Spinal cord (tissue), 10 donors: ENCODE results near the gene CELSR1. TPM values are rescaled to one million over a fixed set of nuclear protein-coding genes. Genes with fewer than 3 reads are reported as not detected.

Experiments used
- DNase-seq, 6 donors: peaks; one replicate each; pipeline versions ENCODE4 v3.0.0 to v3.0.0-alpha.2; 2013 to 2015; ENCODE audit warnings: low spot score in 6 of 6, low read depth in 4 of 6
- H3K27ac ChIP-seq: one replicate; pipeline ENCODE4 v1.5.1; 2013; ENCODE audit warnings: low read depth, low read length, control low read depth
- H3K27me3 ChIP-seq: one replicate; pipeline ENCODE4 v1.6.1; 2013; ENCODE audit warnings: low read length; ENCODE audit not compliant: control insufficient read depth, insufficient read depth
- H3K36me3 ChIP-seq: one replicate; pipeline ENCODE4 v1.6.1; 2013; ENCODE audit warnings: low read length; ENCODE audit not compliant: control insufficient read depth, insufficient read depth
- H3K4me1 ChIP-seq: one replicate; pipeline ENCODE4 v1.6.1; 2013; ENCODE audit warnings: low read length; ENCODE audit not compliant: control insufficient read depth, insufficient read depth
- H3K4me3 ChIP-seq: one replicate; pipeline ENCODE4 v1.5.1; 2013; ENCODE audit warnings: low read depth, low read length, control low read depth
- H3K9me3 ChIP-seq: one replicate; pipeline ENCODE4 v1.6.1; 2013; ENCODE audit warnings: low read length; ENCODE audit not compliant: control insufficient read depth, insufficient read depth
- WGBS: methylation state at CpG from one replicate; pipeline ENCODE4 v1.1.5; 2013; ENCODE audit warnings: missing lambda C conversion rate; ENCODE audit not compliant: insufficient coverage; 5-methylcytosine and 5-hydroxymethylcytosine counted together
- polyA plus RNA-seq, 2 donors: library from polyadenylated mRNA; unstranded; fragments of 120-200 nt; gene quantifications; one replicate each; pipeline ENCODE4 v1.2.1, GENCODE V29; 2013; ENCODE audit not compliant: insufficient read length in 2 of 2
- total RNA-seq, 2 donors: library from RNA; depleted of rRNA in 1 of 2; stranded (reverse); fragments of 120-200 nt in 1 of 2; fragments of >200 nt in 1 of 2; gene quantifications; one replicate each; pipeline versions ENCODE4 v1.2.3 to v1.2.4, GENCODE V29; 2013 to 2014
- donor health status: healthy.

Gene CELSR1
- total and polyA plus RNA-seq, 4 donors, result 2.9 to 8.2 (median 6.6) TPM

GRCh38 chr22:46534901-46535630, 2.4 kb downstream of the CELSR1 start:
- DNase-seq, result no peak
- Histone ChIP-seq H3K27me3 (peaks cover 31% of the 10 kb centered on the region), H3K4me1 (peaks cover 42% of the 10 kb centered on the region), H3K9me3 (peaks cover 2% of the 10 kb centered on the region), H3K36me3 (peaks cover 26% of the 10 kb centered on the region), H3K27ac (no peak overlapping the region), H3K4me3 (no peak overlapping the region)
- 94% methylated on average over 45 of the region's 45 CpGs for WGBS

- WGBS, result 98% methylated on average over 30 of the region's 30 CpGs
- no peak for DNase-seq
- Histone ChIP-seq H3K36me3 (peaks cover 26% of the 10 kb centered on the region), H3K27ac (no peak overlapping the region), H3K4me1 (peaks cover 42% of the 10 kb centered on the region), H3K9me3 (peaks cover 2% of the 10 kb centered on the region), H3K27me3 (peaks cover 28% of the 10 kb centered on the region), H3K4me3 (no peak overlapping the region)
Observed at GRCh38 chr22:46534177-46534776, 3.1 kb downstream of the CELSR1 start.

- WGBS, result 75% methylated on average over 37 of the region's 41 CpGs
- Histone ChIP-seq H3K27ac (no peak overlapping the region), H3K4me3 (no peak overlapping the region), H3K9me3 (peaks cover 2% of the 10 kb centered on the region), H3K4me1 (peaks cover 32% of the 10 kb centered on the region), H3K36me3 (peaks cover 26% of the 10 kb centered on the region), H3K27me3 (peaks cover 18% of the 10 kb centered on the region)
- DNase-seq, result no peak
Observed at GRCh38 chr22:46533070-46533833, 4.2 kb downstream of the CELSR1 start.

- no peak overlapping the region for H3K4me3 ChIP-seq
- 38% methylated on average over 3 of the region's 3 CpGs for WGBS
- peaks cover 26% of the 10 kb centered on the region for H3K36me3 ChIP-seq
- DNase-seq, result no peak
- peaks cover 26% of the 10 kb centered on the region for H3K4me1 ChIP-seq
- H3K27ac ChIP-seq, result no peak overlapping the region
- peaks cover 12% of the 10 kb centered on the region for H3K27me3 ChIP-seq
- H3K9me3 ChIP-seq, result peaks cover 2% of the 10 kb centered on the region
Observed at GRCh38 chr22:46532416-46532815, 5.0 kb downstream of the CELSR1 start.

GRCh38 chr22:46531581-46532175, 5.7 kb downstream of the CELSR1 start:
- Histone ChIP-seq H3K27ac (no peak overlapping the region), H3K27me3 (peaks cover 12% of the 10 kb centered on the region), H3K36me3 (peaks cover 26% of the 10 kb centered on the region), H3K4me3 (no peak overlapping the region), H3K9me3 (peaks cover 2% of the 10 kb centered on the region), H3K4me1 (peaks cover 26% of the 10 kb centered on the region)
- WGBS, result 69% methylated on average over 8 of the region's 16 CpGs
- DNase-seq, result no peak

- Histone ChIP-seq H3K27ac (no peak overlapping the region), H3K9me3 (no peaks in the 10 kb centered on the region), H3K4me1 (peaks cover 18% of the 10 kb centered on the region), H3K27me3 (no peaks in the 10 kb centered on the region), H3K36me3 (peaks cover under 1% of the 10 kb centered on the region), H3K4me3 (no peak overlapping the region)
- WGBS, result 62% methylated on average over 10 of the region's 15 CpGs
- no peak for DNase-seq
Observed at GRCh38 chr22:46528121-46528610, 9.3 kb downstream of the CELSR1 start.

GRCh38 chr22:46526244-46526839, 11.1 kb downstream of the CELSR1 start:
- Histone ChIP-seq H3K27ac (no peak overlapping the region), H3K4me3 (no peak overlapping the region), H3K36me3 (no peaks in the 10 kb centered on the region), H3K9me3 (no peaks in the 10 kb centered on the region), H3K27me3 (no peaks in the 10 kb centered on the region), H3K4me1 (peaks cover 4% of the 10 kb centered on the region)
- no peak for DNase-seq
- WGBS, result 85% methylated on average over 13 of the region's 13 CpGs

- Histone ChIP-seq H3K27me3 (no peaks in the 10 kb centered on the region), H3K36me3 (no peaks in the 10 kb centered on the region), H3K27ac (no peak overlapping the region), H3K9me3 (no peaks in the 10 kb centered on the region), H3K4me3 (no peak overlapping the region), H3K4me1 (peaks cover 2% of the 10 kb centered on the region)
- WGBS, result 91% methylated on average over 19 of the region's 22 CpGs
- no peak for DNase-seq
Observed at GRCh38 chr22:46525389-46526243, 11.8 kb downstream of the CELSR1 start.
